ENCODE data around the gene CBL. TPM values are rescaled to one million over a fixed set of nuclear protein-coding genes. Genes with fewer than 3 reads are reported as not detected.

Gene CBL
- total RNA-seq, 2 donors from 2014 or later: 8.5 to 14.5 TPM

- DNase-seq (ENCODE audit: low spot score): no peak
- no peak for TF ChIP-seq CTCF (IDR thresholded peaks at IDR 0.05)
- peaks cover 0 to 24% of the 10 kb centered on the region in 2 donors for H3K4me1 ChIP-seq
- H3K36me3 ChIP-seq: no peaks in the 10 kb centered on the region
- no peaks in the 10 kb centered on the region for H3K27me3 ChIP-seq
- H3K4me3 ChIP-seq: no peak overlapping the region
- no peaks in the 10 kb centered on the region for H3K9me3 ChIP-seq
- H3K27ac ChIP-seq: no peak overlapping the region
Observed at GRCh38 chr11:119266517-119267255, 60.5 kb downstream of the CBL start.

GRCh38 chr11:119267645-119268044 lies 61.5 kb downstream of the CBL start:
- Histone ChIP-seq H3K27me3 (no peaks in the 10 kb centered on the region), H3K4me3 (no peak overlapping the region), H3K9me3 (no peaks in the 10 kb centered on the region), H3K4me1 (peaks cover 0 to 17% of the 10 kb centered on the region in 2 donors), H3K27ac (no peak overlapping the region), H3K36me3 (peaks cover 5% of the 10 kb centered on the region)
- no peak for TF ChIP-seq CTCF (IDR thresholded peaks at IDR 0.05)
- DNase-seq (ENCODE audit: low spot score): no peak

GRCh38 chr11:119273721-119274120 lies 67.6 kb downstream of the CBL start:
- Histone ChIP-seq H3K27me3 (no peaks in the 10 kb centered on the region), H3K36me3 (peaks cover 30% of the 10 kb centered on the region), H3K9me3 (no peaks in the 10 kb centered on the region), H3K4me1 (no peaks in the 10 kb centered on the region), H3K4me3 (no peak overlapping the region), H3K27ac (no peak overlapping the region)
- DNase-seq (ENCODE audit: low spot score): no peak
- TF ChIP-seq CTCF (IDR thresholded peaks at IDR 0.05): no peak

DNA sequence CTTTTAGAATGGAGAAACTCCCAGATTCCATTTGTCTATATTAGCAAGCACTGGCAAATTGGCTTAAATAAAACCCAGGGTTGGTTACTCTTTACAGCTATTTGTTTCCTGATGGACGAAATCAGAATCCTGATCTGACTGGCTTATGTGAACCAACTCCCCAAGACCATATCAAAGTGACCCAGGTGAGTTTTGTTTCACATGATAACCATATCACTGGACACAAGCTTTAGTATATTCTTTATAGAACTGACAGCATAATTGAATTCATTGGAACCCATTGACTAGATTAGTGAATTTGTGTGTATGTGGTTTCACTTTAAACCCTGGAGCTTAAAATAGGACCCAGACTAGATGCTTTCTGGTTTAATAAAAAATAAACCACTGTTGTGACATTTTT lies 71.5 kb downstream of the CBL start:
- no peak for DNase-seq (ENCODE audit: low spot score)
- Histone ChIP-seq H3K36me3 (peaks cover 39% of the 10 kb centered on the region), H3K4me3 (no peak overlapping the region), H3K27me3 (no peaks in the 10 kb centered on the region), H3K9me3 (no peaks in the 10 kb centered on the region), H3K4me1 (no peaks in the 10 kb centered on the region), H3K27ac (no peak overlapping the region)
- TF ChIP-seq CTCF (IDR thresholded peaks at IDR 0.05): no peak

DNA sequence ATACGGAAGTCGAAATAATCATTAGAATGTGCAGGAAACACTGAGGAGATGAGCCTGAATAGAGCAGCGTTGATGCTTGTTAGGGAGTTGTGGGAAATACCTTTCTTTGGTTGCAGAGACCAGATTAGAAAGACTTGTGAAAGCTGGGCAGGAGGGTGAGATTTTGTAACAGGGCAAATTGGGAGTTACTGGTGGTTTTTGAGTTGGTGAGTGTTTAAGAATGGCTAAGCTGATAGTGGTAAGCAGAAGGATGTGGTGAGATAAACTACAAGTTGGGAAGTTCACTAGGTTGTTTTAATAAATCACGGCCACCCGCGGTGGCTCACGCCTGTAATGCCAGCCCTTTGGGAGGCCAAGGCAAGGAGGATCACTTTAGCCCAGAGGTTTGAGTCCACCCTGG lies 76.4 kb downstream of the CBL start:
- Histone ChIP-seq H3K4me3 (no peak overlapping the region), H3K27ac (no peak overlapping the region), H3K4me1 (peaks cover 0 to 8% of the 10 kb centered on the region in 2 donors), H3K27me3 (no peaks in the 10 kb centered on the region), H3K36me3 (peaks cover 50% of the 10 kb centered on the region), H3K9me3 (no peaks in the 10 kb centered on the region)
- TF ChIP-seq CTCF (IDR thresholded peaks at IDR 0.05): no peak
- no peak for DNase-seq (ENCODE audit: low spot score)

Measured in right atrium auricular region (tissue), 2 donors.